22Rv1 (cell line): ENCODE results near the gene DOCK7.

ENCODE experiments used
- CTCF ChIP-seq: fragments of 450-650 bp; IDR thresholded peaks from 2 replicates; pipeline ENCODE4 v1.5.1; 2017; ENCODE audit warnings: mild to moderate bottlenecking
- ZFX ChIP-seq: fragments of 450-650 bp; IDR thresholded peaks from 2 replicates; pipeline ENCODE4 v1.6.1; 2017; ENCODE audit warnings: antibody characterized with exemption, borderline replicate concordance

GRCh38 chr1:62712336-62713243, 24.4 kb upstream of the DOCK7 start:
- TF ChIP-seq CTCF = no peak
- no peak for TF ChIP-seq ZFX
